ENCODE measurements around the gene COX19. TPM values are rescaled to one million over a fixed set of nuclear protein-coding genes. Genes with fewer than 3 reads are reported as not detected.

The COX19 gene
- total and polyA plus RNA-seq, 2 of the 13 experiments (the other 11 are each of a cell fraction or from before 2014, with no cell fraction given): 11.5 to 21.7 TPM

DNA sequence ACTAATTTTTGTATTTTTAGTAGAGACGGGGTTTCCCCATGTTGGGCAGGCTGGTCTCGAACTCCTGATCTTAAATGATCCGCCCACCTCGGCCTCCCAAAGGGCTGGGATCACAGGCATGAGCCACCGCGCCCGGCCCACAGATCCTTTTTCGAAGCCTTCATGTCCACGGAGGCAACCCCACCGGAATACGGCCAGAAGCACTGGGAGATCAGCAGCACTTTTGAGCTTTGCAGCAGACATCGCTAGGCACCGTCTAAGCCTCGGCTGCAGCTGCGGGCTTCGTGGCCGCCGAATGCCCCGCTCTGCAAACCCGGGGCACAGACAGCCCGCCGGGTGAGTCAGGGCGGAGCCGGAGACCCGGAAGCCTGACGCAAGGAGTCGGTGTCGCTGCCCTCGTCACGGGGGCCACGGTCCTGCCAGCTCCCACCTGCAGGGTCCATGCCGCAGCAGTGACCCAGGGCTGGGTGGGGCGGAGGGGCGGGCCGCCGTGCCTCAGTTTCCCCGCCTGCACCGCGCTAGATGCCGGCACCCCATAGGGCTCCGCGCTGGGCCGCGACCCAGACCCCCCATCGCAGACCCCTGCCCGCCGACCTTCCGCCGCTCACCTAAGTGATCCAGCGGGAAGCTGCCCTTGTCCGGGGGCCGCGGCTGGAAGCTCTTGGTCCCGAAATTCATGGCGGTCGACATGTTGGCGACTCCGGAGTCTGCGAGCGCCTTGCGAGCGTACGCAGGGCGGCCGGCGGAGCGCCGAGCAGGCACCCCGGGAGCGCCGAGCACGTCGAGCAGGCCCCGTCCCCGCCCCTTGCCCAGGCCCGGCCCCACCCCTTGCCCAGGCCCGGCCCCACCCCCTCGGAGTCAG, at the start of gene COX19 (continued):
- TF ChIP-seq, protein P1, sequence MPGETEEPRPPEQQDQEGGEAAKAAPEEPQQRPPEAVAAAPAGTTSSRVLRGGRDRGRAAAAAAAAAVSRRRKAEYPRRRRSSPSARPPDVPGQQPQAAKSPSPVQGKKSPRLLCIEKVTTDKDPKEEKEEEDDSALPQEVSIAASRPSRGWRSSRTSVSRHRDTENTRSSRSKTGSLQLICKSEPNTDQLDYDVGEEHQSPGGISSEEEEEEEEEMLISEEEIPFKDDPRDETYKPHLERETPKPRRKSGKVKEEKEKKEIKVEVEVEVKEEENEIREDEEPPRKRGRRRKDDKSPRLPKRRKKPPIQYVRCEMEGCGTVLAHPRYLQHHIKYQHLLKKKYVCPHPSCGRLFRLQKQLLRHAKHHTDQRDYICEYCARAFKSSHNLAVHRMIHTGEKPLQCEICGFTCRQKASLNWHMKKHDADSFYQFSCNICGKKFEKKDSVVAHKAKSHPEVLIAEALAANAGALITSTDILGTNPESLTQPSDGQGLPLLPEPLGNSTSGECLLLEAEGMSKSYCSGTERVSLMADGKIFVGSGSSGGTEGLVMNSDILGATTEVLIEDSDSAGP (CRISPR knock-in tag; IDR thresholded peaks at IDR 0.05; ENCODE audit: borderline replicate concordance): peak; percentile 86; the same call in 1 of the 2 replicates
- TF ChIP-seq, protein P2, sequence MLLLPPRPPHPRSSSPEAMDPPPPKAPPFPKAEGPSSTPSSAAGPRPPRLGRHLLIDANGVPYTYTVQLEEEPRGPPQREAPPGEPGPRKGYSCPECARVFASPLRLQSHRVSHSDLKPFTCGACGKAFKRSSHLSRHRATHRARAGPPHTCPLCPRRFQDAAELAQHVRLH (CRISPR knock-in tag; IDR thresholded peaks at IDR 0.05; ENCODE audit: borderline replicate concordance, low read depth): peak; percentile 55; the same call in 1 of the 2 replicates
- TF ChIP-seq CENPT (CRISPR knock-in tag; IDR thresholded peaks at IDR 0.05; ENCODE audit: low read depth) (no peak), TEAD3 (CRISPR knock-in tag; optimal IDR thresholded peaks at IDR 0.05; ENCODE audit: borderline replicate concordance) (peak; percentile 3), ARHGAP35 (CRISPR knock-in tag; IDR thresholded peaks at IDR 0.05; ENCODE audit: borderline replicate concordance) (0 out of 2 replicates have a peak, but pooled peaks have one; percentile 62), HNF4G (IDR thresholded peaks at IDR 0.05; ENCODE audit: borderline replicate concordance, low read depth, low read length) (no peak), HNF4G (CRISPR knock-in tag; IDR thresholded peaks at IDR 0.05; ENCODE audit: borderline replicate concordance, low read depth) (no peak), ZSCAN12 (CRISPR knock-in tag; IDR thresholded peaks at IDR 0.05) (0 out of 2 replicates have a peak, but pooled peaks have one; percentile 9), ZNF703 (CRISPR knock-in tag; IDR thresholded peaks at IDR 0.05; ENCODE audit: borderline replicate concordance) (peak; percentile 48; the same call in 1 of the 2 replicates), MED1 (CRISPR knock-in tag; IDR thresholded peaks at IDR 0.05) (peak; percentile 56; the same call in 1 of the 2 replicates), HOXD1 (CRISPR knock-in tag; IDR thresholded peaks at IDR 0.05) (peak; percentile 45; the same call in 1 of the 2 replicates)
- TF ChIP-seq, protein P3, sequence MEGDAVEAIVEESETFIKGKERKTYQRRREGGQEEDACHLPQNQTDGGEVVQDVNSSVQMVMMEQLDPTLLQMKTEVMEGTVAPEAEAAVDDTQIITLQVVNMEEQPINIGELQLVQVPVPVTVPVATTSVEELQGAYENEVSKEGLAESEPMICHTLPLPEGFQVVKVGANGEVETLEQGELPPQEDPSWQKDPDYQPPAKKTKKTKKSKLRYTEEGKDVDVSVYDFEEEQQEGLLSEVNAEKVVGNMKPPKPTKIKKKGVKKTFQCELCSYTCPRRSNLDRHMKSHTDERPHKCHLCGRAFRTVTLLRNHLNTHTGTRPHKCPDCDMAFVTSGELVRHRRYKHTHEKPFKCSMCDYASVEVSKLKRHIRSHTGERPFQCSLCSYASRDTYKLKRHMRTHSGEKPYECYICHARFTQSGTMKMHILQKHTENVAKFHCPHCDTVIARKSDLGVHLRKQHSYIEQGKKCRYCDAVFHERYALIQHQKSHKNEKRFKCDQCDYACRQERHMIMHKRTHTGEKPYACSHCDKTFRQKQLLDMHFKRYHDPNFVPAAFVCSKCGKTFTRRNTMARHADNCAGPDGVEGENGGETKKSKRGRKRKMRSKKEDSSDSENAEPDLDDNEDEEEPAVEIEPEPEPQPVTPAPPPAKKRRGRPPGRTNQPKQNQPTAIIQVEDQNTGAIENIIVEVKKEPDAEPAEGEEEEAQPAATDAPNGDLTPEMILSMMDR (CRISPR knock-in tag; IDR thresholded peaks at IDR 0.05): peak; percentile 10; the same call in 1 of the 2 replicates
- TF ChIP-seq, protein P4, sequence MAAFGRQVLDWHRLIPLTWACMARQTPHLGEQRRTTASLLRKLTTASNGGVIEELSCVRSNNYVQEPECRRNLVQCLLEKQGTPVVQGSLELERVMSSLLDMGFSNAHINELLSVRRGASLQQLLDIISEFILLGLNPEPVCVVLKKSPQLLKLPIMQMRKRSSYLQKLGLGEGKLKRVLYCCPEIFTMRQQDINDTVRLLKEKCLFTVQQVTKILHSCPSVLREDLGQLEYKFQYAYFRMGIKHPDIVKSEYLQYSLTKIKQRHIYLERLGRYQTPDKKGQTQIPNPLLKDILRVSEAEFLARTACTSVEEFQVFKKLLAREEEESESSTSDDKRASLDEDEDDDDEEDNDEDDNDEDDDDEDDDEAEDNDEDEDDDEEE (CRISPR knock-in tag; IDR thresholded peaks at IDR 0.05): no peak
- TF ChIP-seq, protein P5, sequence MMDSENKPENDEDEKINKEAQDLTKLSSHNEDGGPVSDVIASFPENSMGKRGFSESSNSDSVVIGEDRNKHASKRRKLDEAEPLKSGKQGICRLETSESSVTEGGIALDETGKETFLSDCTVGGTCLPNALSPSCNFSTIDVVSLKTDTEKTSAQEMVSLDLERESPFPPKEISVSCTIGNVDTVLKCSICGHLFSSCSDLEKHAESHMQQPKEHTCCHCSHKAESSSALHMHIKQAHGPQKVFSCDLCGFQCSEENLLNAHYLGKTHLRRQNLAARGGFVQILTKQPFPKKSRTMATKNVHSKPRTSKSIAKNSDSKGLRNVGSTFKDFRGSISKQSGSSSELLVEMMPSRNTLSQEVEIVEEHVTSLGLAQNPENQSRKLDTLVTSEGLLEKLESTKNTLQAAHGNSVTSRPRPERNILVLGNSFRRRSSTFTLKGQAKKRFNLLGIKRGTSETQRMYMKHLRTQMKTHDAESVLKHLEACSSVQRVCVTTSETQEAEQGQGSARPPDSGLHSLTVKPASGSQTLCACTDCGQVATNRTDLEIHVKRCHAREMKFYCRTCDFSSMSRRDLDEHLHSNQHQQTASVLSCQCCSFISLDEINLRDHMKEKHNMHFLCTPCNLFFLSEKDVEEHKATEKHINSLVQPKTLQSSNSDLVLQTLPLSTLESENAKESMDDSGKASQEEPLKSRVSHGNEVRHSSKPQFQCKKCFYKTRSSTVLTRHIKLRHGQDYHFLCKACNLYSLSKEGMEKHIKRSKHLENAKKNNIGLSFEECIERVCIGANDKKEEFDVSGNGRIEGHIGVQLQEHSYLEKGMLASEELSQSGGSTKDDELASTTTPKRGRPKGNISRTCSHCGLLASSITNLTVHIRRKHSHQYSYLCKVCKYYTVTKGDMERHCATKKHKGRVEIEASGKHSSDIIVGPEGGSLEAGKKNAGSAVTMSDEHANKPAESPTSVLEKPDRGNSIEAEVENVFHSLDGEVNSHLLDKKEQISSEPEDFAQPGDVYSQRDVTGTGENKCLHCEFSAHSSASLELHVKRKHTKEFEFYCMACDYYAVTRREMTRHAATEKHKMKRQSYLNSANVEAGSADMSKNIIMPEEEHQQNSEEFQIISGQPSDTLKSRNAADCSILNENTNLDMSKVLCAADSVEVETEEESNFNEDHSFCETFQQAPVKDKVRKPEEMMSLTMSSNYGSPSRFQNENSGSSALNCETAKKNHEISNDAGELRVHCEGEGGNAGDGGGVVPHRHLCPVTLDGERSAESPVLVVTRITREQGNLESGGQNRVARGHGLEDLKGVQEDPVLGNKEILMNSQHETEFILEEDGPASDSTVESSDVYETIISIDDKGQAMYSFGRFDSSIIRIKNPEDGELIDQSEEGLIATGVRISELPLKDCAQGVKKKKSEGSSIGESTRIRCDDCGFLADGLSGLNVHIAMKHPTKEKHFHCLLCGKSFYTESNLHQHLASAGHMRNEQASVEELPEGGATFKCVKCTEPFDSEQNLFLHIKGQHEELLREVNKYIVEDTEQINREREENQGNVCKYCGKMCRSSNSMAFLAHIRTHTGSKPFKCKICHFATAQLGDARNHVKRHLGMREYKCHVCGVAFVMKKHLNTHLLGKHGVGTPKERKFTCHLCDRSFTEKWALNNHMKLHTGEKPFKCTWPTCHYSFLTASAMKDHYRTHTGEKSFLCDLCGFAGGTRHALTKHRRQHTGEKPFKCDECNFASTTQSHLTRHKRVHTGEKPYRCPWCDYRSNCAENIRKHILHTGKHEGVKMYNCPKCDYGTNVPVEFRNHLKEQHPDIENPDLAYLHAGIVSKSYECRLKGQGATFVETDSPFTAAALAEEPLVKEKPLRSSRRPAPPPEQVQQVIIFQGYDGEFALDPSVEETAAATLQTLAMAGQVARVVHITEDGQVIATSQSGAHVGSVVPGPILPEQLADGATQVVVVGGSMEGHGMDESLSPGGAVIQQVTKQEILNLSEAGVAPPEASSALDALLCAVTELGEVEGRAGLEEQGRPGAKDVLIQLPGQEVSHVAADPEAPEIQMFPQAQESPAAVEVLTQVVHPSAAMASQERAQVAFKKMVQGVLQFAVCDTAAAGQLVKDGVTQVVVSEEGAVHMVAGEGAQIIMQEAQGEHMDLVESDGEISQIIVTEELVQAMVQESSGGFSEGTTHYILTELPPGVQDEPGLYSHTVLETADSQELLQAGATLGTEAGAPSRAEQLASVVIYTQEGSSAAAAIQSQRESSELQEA (CRISPR knock-in tag; IDR thresholded peaks at IDR 0.05; ENCODE audit: not compliant biosample characterization): peak; percentile 64
